WTC11 (cell line): ENCODE data around the gene SHLD1. TPM values are rescaled to one million over a fixed set of nuclear protein-coding genes. Genes with fewer than 3 reads are reported as not detected.

Experiments used
- ATAC-seq: fragments of 200-7000 bp; cut with Tn5 transposase; 2 replicates; pipeline ENCODE4 v1.10.0; 2021; ENCODE audit warnings: mild to moderate bottlenecking, moderate library complexity
- CTCF ChIA-PET: fragments of 300-600 bp; sonication (Branson Sonifier 250); formaldehyde crosslinking; loops from one replicate; lab custom pipeline; 2021; ENCODE audit warnings: antibody characterized with exemption; lab: Charles Lee
- POLR2A ChIA-PET: fragments of 350-600 bp; sonication (Branson Sonifier 250); formaldehyde crosslinking; loops from one replicate; lab custom pipeline; 2021; ENCODE audit warnings: antibody characterized with exemption; lab: Charles Lee
- DNase-seq: peaks from one replicate; pipeline ENCODE4 v3.0.0; 2021; ENCODE audit warnings: low spot score
- H3K27ac Mint-ChIP-seq: 2 replicates; pipeline ENCODE4 v1.8.0; 2021; ENCODE audit warnings: mixed read lengths
- H3K27me3 Mint-ChIP-seq: 2 replicates; pipeline ENCODE4 v1.8.0; 2021; ENCODE audit warnings: low read depth, mild to moderate bottlenecking, moderate library complexity, mixed read lengths
- H3K36me3 Mint-ChIP-seq: 2 replicates; pipeline ENCODE4 v1.8.0; 2021; ENCODE audit warnings: mixed read lengths
- H3K4me1 Mint-ChIP-seq: 2 replicates; pipeline ENCODE4 v1.8.0; 2022; ENCODE audit warnings: mixed read lengths
- H3K4me3 Mint-ChIP-seq: 2 replicates; pipeline ENCODE4 v1.8.0; 2021; ENCODE audit warnings: mild to moderate bottlenecking, moderate library complexity, mixed read lengths
- H3K9me3 Mint-ChIP-seq: 2 replicates; pipeline ENCODE4 v1.8.0; 2021; ENCODE audit warnings: mixed read lengths
- CBFB ChIP-seq: sonication (generic); formaldehyde crosslinking; IDR thresholded peaks from 2 replicates; pipeline ENCODE4 v1.8.1; 2022; ENCODE audit warnings: mild to moderate bottlenecking, low read depth, missing genetic modification reagents
- EMX1 ChIP-seq: fragments of 250-450 bp; sonication (Bioruptor Pico); IDR thresholded peaks from 2 replicates; pipeline ENCODE4 v1.8.0; 2021; ENCODE audit warnings: mild to moderate bottlenecking
- FOXK1 ChIP-seq: sonication (generic); formaldehyde crosslinking; IDR thresholded peaks from 2 replicates; pipeline ENCODE4 v1.8.0; 2022; ENCODE audit warnings: mild to moderate bottlenecking, moderate library complexity, missing genetic modification reagents
- FOXP1 ChIP-seq: sonication (generic); formaldehyde crosslinking; IDR thresholded peaks from 2 replicates; pipeline ENCODE4 v1.8.0; 2022; ENCODE audit warnings: missing genetic modification reagents, mild to moderate bottlenecking, moderate library complexity, borderline replicate concordance
- HMGA2 ChIP-seq: fragments of 250-450 bp; sonication (Bioruptor Pico); IDR thresholded peaks from 2 replicates; pipeline ENCODE4 v1.4.0; 2021; ENCODE audit warnings: mild to moderate bottlenecking, moderate library complexity
- JUN ChIP-seq: sonication (generic); formaldehyde crosslinking; IDR thresholded peaks from 2 replicates; pipeline ENCODE4 v1.8.0; 2023; ENCODE audit warnings: mild to moderate bottlenecking, missing genetic modification reagents
- MLX ChIP-seq: sonication (generic); formaldehyde crosslinking; IDR thresholded peaks from 2 replicates; pipeline ENCODE4 v1.8.1; 2023; ENCODE audit warnings: mild to moderate bottlenecking, missing genetic modification reagents, moderate library complexity
- MYBL2 ChIP-seq: sonication (generic); formaldehyde crosslinking; IDR thresholded peaks from 2 replicates; pipeline ENCODE4 v1.8.1; 2023; ENCODE audit warnings: mild to moderate bottlenecking, moderate library complexity, missing genetic modification reagents
- NR3C1 ChIP-seq: sonication (generic); formaldehyde crosslinking; conservative IDR thresholded peaks from 2 replicates; pipeline ENCODE4 v1.8.1; 2023; ENCODE audit warnings: low read depth, mild to moderate bottlenecking, missing genetic modification reagents
- SP1 ChIP-seq: sonication (generic); formaldehyde crosslinking; conservative IDR thresholded peaks from 2 replicates; pipeline ENCODE4 v1.8.1; 2022; ENCODE audit warnings: missing genetic modification reagents
- TEAD1 ChIP-seq: sonication (generic); formaldehyde crosslinking; IDR thresholded peaks from 2 replicates; pipeline ENCODE4 v1.8.0; 2022; ENCODE audit warnings: mild to moderate bottlenecking, missing genetic modification reagents
- USF2 ChIP-seq: sonication (generic); formaldehyde crosslinking; IDR thresholded peaks from 2 replicates; pipeline ENCODE4 v1.8.1; 2023; ENCODE audit warnings: mild to moderate bottlenecking, missing genetic modification reagents, moderate library complexity
- ZNF219 ChIP-seq: sonication (generic); formaldehyde crosslinking; IDR thresholded peaks from 2 replicates; pipeline ENCODE4 v1.8.0; 2023; ENCODE audit warnings: missing genetic modification reagents, mild to moderate bottlenecking, borderline replicate concordance
- ZNF512 ChIP-seq: sonication (generic); formaldehyde crosslinking; IDR thresholded peaks from 2 replicates; pipeline ENCODE4 v1.8.1; 2022; ENCODE audit warnings: missing genetic modification reagents, borderline replicate concordance
- total RNA-seq: library from RNA; stranded (reverse); gene quantifications from 3 replicates; pipeline ENCODE4 v1.2.3, GENCODE V29; 2021
- TF ChIP-seq, protein P1 (sequence below): sonication (generic); formaldehyde crosslinking; IDR thresholded peaks from 2 replicates; pipeline ENCODE4 v1.8.1; 2023; ENCODE audit warnings: mild to moderate bottlenecking, moderate library complexity, missing genetic modification reagents
- TF ChIP-seq, protein P2 (sequence below): sonication (generic); formaldehyde crosslinking; IDR thresholded peaks from 2 replicates; pipeline ENCODE4 v1.8.1; 2022; ENCODE audit warnings: mild to moderate bottlenecking, missing genetic modification reagents, moderate library complexity, borderline replicate concordance

SHLD1 gene
- total RNA-seq, 1 experiment from 2014 or later, result 4.1 TPM

- ChIA-PET CTCF (no interaction called here), POLR2A (interaction anchor here (0.5 kb wide), 1 partner anchor 358 kb away, joined by 3 read pairs; no protein-coding TSS in a partner anchor)
- H3K9me3 Mint-ChIP-seq, result no peaks in the 10 kb centered on the region
- H3K4me1 Mint-ChIP-seq, result peaks cover 30% of the 10 kb centered on the region
- H3K27ac Mint-ChIP-seq, result no peak overlapping the region
- TF ChIP-seq ZNF219 (CRISPR knock-in tag) (no peak), CBFB (no peak)
- DNase-seq (no peak), ATAC-seq (no peak; the same call in 1 of the 2 replicates)
- H3K36me3 Mint-ChIP-seq, result no peaks in the 10 kb centered on the region
- no peak overlapping the region for H3K4me3 Mint-ChIP-seq
- no peaks in the 10 kb centered on the region for H3K27me3 Mint-ChIP-seq
Measured at GRCh38 chr20:5870568-5870981, 120.4 kb downstream of the SHLD1 start.

- no peak overlapping the region for H3K27ac Mint-ChIP-seq
- no peaks in the 10 kb centered on the region for H3K36me3 Mint-ChIP-seq
- peak; percentile 47 for ATAC-seq
- no peaks in the 10 kb centered on the region for H3K27me3 Mint-ChIP-seq
- CTCF ChIA-PET, result interaction anchor here (0.6 to 1.4 kb wide), 2 partner anchors 11 to 343 kb away, joined by 3 to 5 read pairs; no protein-coding TSS in a partner anchor
- peaks cover 30% of the 10 kb centered on the region for H3K4me1 Mint-ChIP-seq
- TF ChIP-seq, protein P1, sequence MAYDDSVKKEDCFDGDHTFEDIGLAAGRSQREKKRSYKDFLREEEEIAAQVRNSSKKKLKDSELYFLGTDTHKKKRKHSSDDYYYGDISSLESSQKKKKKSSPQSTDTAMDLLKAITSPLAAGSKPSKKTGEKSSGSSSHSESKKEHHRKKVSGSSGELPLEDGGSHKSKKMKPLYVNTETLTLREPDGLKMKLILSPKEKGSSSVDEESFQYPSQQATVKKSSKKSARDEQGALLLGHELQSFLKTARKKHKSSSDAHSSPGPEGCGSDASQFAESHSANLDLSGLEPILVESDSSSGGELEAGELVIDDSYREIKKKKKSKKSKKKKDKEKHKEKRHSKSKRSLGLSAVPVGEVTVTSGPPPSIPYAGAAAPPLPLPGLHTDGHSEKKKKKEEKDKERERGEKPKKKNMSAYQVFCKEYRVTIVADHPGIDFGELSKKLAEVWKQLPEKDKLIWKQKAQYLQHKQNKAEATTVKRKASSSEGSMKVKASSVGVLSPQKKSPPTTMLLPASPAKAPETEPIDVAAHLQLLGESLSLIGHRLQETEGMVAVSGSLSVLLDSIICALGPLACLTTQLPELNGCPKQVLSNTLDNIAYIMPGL (CRISPR knock-in tag), result no peak
- no peak for TF ChIP-seq USF2 (CRISPR knock-in tag)
- TF ChIP-seq, protein P2, sequence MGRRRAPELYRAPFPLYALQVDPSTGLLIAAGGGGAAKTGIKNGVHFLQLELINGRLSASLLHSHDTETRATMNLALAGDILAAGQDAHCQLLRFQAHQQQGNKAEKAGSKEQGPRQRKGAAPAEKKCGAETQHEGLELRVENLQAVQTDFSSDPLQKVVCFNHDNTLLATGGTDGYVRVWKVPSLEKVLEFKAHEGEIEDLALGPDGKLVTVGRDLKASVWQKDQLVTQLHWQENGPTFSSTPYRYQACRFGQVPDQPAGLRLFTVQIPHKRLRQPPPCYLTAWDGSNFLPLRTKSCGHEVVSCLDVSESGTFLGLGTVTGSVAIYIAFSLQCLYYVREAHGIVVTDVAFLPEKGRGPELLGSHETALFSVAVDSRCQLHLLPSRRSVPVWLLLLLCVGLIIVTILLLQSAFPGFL (CRISPR knock-in tag), result no peak
- TF ChIP-seq NR3C1 (CRISPR knock-in tag), result no peak
- no peak for TF ChIP-seq HMGA2 (CRISPR knock-in tag)
- no peak for TF ChIP-seq EMX1 (CRISPR knock-in tag)
- TF ChIP-seq MYBL2 (CRISPR knock-in tag), result no peak
- no peak for TF ChIP-seq TEAD1 (CRISPR knock-in tag)
- TF ChIP-seq JUN, result no peak
- TF ChIP-seq MLX (CRISPR knock-in tag), result no peak
- no peak for TF ChIP-seq SP1
- TF ChIP-seq ZNF512, result no peak
- no peak for TF ChIP-seq FOXK1
- no peak for TF ChIP-seq FOXP1 (CRISPR knock-in tag)
- TF ChIP-seq, all 79 proteins: peak for 0
- DNase-seq, result no peak
- H3K4me3 Mint-ChIP-seq, result no peak overlapping the region
- POLR2A ChIA-PET, result no interaction called here
- no peaks in the 10 kb centered on the region for H3K9me3 Mint-ChIP-seq
Measured at GRCh38 chr20:5871459-5872410, 121.5 kb downstream of the SHLD1 start.
